Right lobe of liver (tissue), 6 donors: ENCODE results near the gene SENP6. TPM values are rescaled to one million over a fixed set of nuclear protein-coding genes. Genes with fewer than 3 reads are reported as not detected.

Experiments
- ATAC-seq, 4 donors: fragments of 200-7000 bp; cut with Tn5 transposase; one replicate each; pipeline ENCODE4 v1.9.1; 2020; ENCODE audit warnings: mild to moderate bottlenecking in 4 of 4, moderate library complexity in 4 of 4
- DNase-seq, 3 donors: peaks; one replicate each; pipeline ENCODE4 v3.0.0-alpha.2; 2020
- H3K27ac ChIP-seq, 3 donors: fragments of 200-600 bp; one replicate each; pipeline ENCODE4 v1.8.0; 2022
- H3K27me3 ChIP-seq, 2 donors: fragments of 200-600 bp; one replicate each; pipeline ENCODE4 v1.8.0; 2022
- H3K36me3 ChIP-seq, 4 donors: fragments of 200-600 bp; sonication (generic) in 1 of 4; one replicate each; pipeline versions ENCODE4 v1.5.1 to v1.8.0; 2017 to 2022; ENCODE audit warnings: control low read depth in 1 of 4
- H3K4me1 ChIP-seq, 4 donors: fragments of 200-600 bp; sonication (generic) in 1 of 4; one replicate each; pipeline versions ENCODE4 v1.5.1 to v1.8.0; 2017 to 2022; ENCODE audit warnings: control low read depth in 1 of 4
- H3K4me3 ChIP-seq, 3 donors: fragments of 200-600 bp; one replicate each; pipeline ENCODE4 v1.8.0; 2022
- H3K9me3 ChIP-seq, 4 donors: fragments of 200-600 bp; sonication (generic) in 1 of 4; one replicate each; pipeline versions ENCODE4 v1.5.1 to v1.8.0; 2017 to 2022; ENCODE audit warnings: control low read depth in 1 of 4
- CTCF ChIP-seq, 4 donors: fragments of 200-600 bp in 3 of 4; fragments of 450-650 bp in 1 of 4; IDR thresholded peaks; one replicate each; pipeline versions ENCODE4 v1.5.1 to v1.8.0; 2016 to 2022; ENCODE audit warnings: antibody characterized with exemption in 4 of 4, mild to moderate bottlenecking in 2 of 4
- POLR2A ChIP-seq: fragments of 450-650 bp; IDR thresholded peaks from one replicate; pipeline ENCODE4 v1.6.1; 2017; ENCODE audit warnings: antibody characterized with exemption, mild to moderate bottlenecking
- WGBS: methylation state at CpG from one replicate; pipeline ENCODE4 v1.1.6; 2018; ENCODE audit warnings: low coverage, low lambda C conversion rate; ENCODE audit not compliant: insufficient coverage; ENCODE audit errors: missing lambda C conversion rate; 5-methylcytosine and 5-hydroxymethylcytosine counted together
- intact Hi-C, 2 donors: fragments of 100-400 bp; cut with DNase I; formaldehyde crosslinking; loops; one replicate each; pipeline versions ENCODE4 v1.11.2 to v1.14.1; 2022
- total RNA-seq, 6 experiments: library from RNA; depleted of rRNA in 2 of 6; stranded (reverse); fragments of >200 nt in 2 of 6; fragmentation: NEBNext Ultra II Directional in 3 of 6; extraction: Animal tissue kit (Norgen Biotek cat#: 25700) in 3 of 6; gene quantifications; one replicate each; pipeline versions ENCODE4 v1.1.0 to v1.2.4, GENCODE V29; 2016 to 2023
- donor health status: DM: no; HTN: yes; CAD: no.
- donor health status: DM: no; HTN: no; CAD: no.
- donor health status: DM: no; HTN: no; CAD: no.
- donor health status: DM: no; HTN: yes; CAD: no.
- donor health status: DM: no; HTN: yes; CAD: no.

The SENP6 gene
- total RNA-seq, 6 experiments from 2014 or later: 21.8 to 43.4 (median 31.6) TPM

- Histone ChIP-seq H3K4me3 (no peak overlapping the region), H3K27ac (peak overlapping the region in 2 of 3 donors; percentile 41 to 52), H3K36me3 (no peaks in the 10 kb centered on the region), H3K9me3 (no peaks in the 10 kb centered on the region), H3K4me1 (peaks cover 0 to 16% (median 4%) of the 10 kb centered on the region in 4 donors), H3K27me3 (no peaks in the 10 kb centered on the region)
- peak; percentile 61 to 83 (median 66) for ATAC-seq
- intact Hi-C loops: no loop called here
- no peak for TF ChIP-seq CTCF (IDR thresholded peaks at IDR 0.05)
- WGBS: 23% methylated on average over 4 of the region's 4 CpGs
- no peak for DNase-seq
These were observed 11.4 kb downstream of the SENP6 start for GRCh38 chr6:75613056-75613501.

- intact Hi-C loops: no loop called here
These were observed 16.8 kb downstream of the SENP6 start for GRCh38 chr6:75618437-75618836.

GRCh38 chr6:75619230-75619899 is 17.7 kb downstream of the SENP6 start:
- peaks cover 0 to 45% (median 4%) of the 10 kb centered on the region in 4 donors for H3K4me1 ChIP-seq
- H3K36me3 ChIP-seq: no peaks in the 10 kb centered on the region
- no peaks in the 10 kb centered on the region for H3K9me3 ChIP-seq
- DNase-seq (no peak), ATAC-seq (peak in 3 of 4 donors; percentile 23 to 45 (median 38))
- H3K27me3 ChIP-seq: no peaks in the 10 kb centered on the region
- no peak overlapping the region for H3K4me3 ChIP-seq
- 52% methylated on average over 5 of the region's 5 CpGs for WGBS
- intact Hi-C loops: no loop called here
- no peak overlapping the region for H3K27ac ChIP-seq
- TF ChIP-seq CTCF (IDR thresholded peaks at IDR 0.05): no peak
- TF ChIP-seq POLR2A: no peak

More at GRCh38 chr6:75618437-75618836, 16.8 kb downstream of the SENP6 start:
- no peaks in the 10 kb centered on the region for H3K9me3 ChIP-seq
- peaks cover 0 to 38% (median 4%) of the 10 kb centered on the region in 4 donors for H3K4me1 ChIP-seq
- H3K4me3 ChIP-seq: no peak overlapping the region
- TF ChIP-seq POLR2A: no peak
- TF ChIP-seq CTCF (IDR thresholded peaks at IDR 0.05): no peak
- no peak overlapping the region for H3K27ac ChIP-seq
- DNase-seq (no peak), ATAC-seq (no peak)
- no peaks in the 10 kb centered on the region for H3K36me3 ChIP-seq
- 86% methylated on average over 1 of the region's 1 CpG for WGBS
- H3K27me3 ChIP-seq: no peaks in the 10 kb centered on the region

GRCh38 chr6:75620381-75621304 is 19.0 kb downstream of the SENP6 start:
- H3K4me1 ChIP-seq: peaks cover 0 to 54% (median 4%) of the 10 kb centered on the region in 4 donors
- TF ChIP-seq POLR2A (no peak), CTCF (IDR thresholded peaks at IDR 0.05) (no peak)
- WGBS: 54% methylated on average over 7 of the region's 7 CpGs
- H3K9me3 ChIP-seq: no peaks in the 10 kb centered on the region
- H3K27me3 ChIP-seq: no peaks in the 10 kb centered on the region
- no peaks in the 10 kb centered on the region for H3K36me3 ChIP-seq
- intact Hi-C loops: no loop called here
- no peak overlapping the region for H3K27ac ChIP-seq
- ATAC-seq (peak in 2 of 4 donors; percentile 41 to 49), DNase-seq (no peak)
- no peak overlapping the region for H3K4me3 ChIP-seq
